Progenitor cell of endocrine pancreas (in vitro differentiated cells): Measurements from ENCODE around the gene CST9L. TPM values are rescaled to one million over a fixed set of nuclear protein-coding genes. Genes with fewer than 3 reads are reported as not detected.

ENCODE experiments used
- DNase-seq: peaks from one replicate; pipeline ENCODE4 v3.0.0; 2021; ENCODE audit warnings: low spot score; ENCODE audit not compliant: unreplicated experiment
- H3K27ac Mint-ChIP-seq: 2 replicates; pipeline ENCODE4 v1.8.0; 2021; ENCODE audit warnings: mild to moderate bottlenecking, moderate library complexity, mixed read lengths
- H3K27me3 Mint-ChIP-seq: 2 replicates; pipeline ENCODE4 v1.8.0; 2021; ENCODE audit warnings: mixed read lengths
- H3K36me3 Mint-ChIP-seq: 2 replicates; pipeline ENCODE4 v1.8.0; 2022; ENCODE audit warnings: mixed read lengths; ENCODE audit not compliant: insufficient read depth
- H3K4me1 Mint-ChIP-seq: 2 replicates; pipeline ENCODE4 v1.8.0; 2021; ENCODE audit warnings: low read depth, mixed read lengths
- H3K4me3 Mint-ChIP-seq: 2 replicates; pipeline ENCODE4 v1.8.0; 2021; ENCODE audit warnings: low read depth, mild to moderate bottlenecking, moderate library complexity, mixed read lengths
- H3K9me3 Mint-ChIP-seq: 2 replicates; pipeline ENCODE4 v1.8.0; 2021; ENCODE audit warnings: low read depth, mixed read lengths
- CTCF ChIP-seq: fragments of 200-600 bp; sonication (generic); IDR thresholded peaks from one replicate; pipeline ENCODE4 v1.5.0; 2021; ENCODE audit warnings: antibody characterized with exemption, mild to moderate bottlenecking; ENCODE audit not compliant: unreplicated experiment
- total RNA-seq: library from RNA; stranded (reverse); gene quantifications from 2 replicates; pipeline ENCODE4 v1.2.1, GENCODE V29; 2021

Gene CST9L
- total RNA-seq, 1 donor from 2014 or later, result not detected

- H3K36me3 Mint-ChIP-seq, result no peaks in the 10 kb centered on the region
- no peak for TF ChIP-seq CTCF
- H3K4me3 Mint-ChIP-seq, result no peak overlapping the region
- peaks cover 3% of the 10 kb centered on the region for H3K27me3 Mint-ChIP-seq
- H3K9me3 Mint-ChIP-seq, result peaks cover 9% of the 10 kb centered on the region
- no peak overlapping the region for H3K27ac Mint-ChIP-seq
- no peak for DNase-seq
- no peaks in the 10 kb centered on the region for H3K4me1 Mint-ChIP-seq
Observed at GRCh38 chr20:23565503-23566045, 2.7 kb downstream of the CST9L start.

GRCh38 chr20:23564927-23565326 lies 3.4 kb downstream of the CST9L start:
- H3K4me1 Mint-ChIP-seq, result no peaks in the 10 kb centered on the region

GRCh38 chr20:23562721-23563342 lies 5.5 kb downstream of the CST9L start:
- no peak for TF ChIP-seq CTCF
- no peak for DNase-seq
- Mint-ChIP-seq H3K4me1 (no peaks in the 10 kb centered on the region), H3K4me3 (no peak overlapping the region), H3K36me3 (peaks cover 2% of the 10 kb centered on the region), H3K27me3 (no peaks in the 10 kb centered on the region), H3K27ac (no peak overlapping the region), H3K9me3 (peaks cover 24% of the 10 kb centered on the region)

More at GRCh38 chr20:23564927-23565326, 3.4 kb downstream of the CST9L start:
- H3K9me3 Mint-ChIP-seq, result peaks cover 13% of the 10 kb centered on the region
- no peak for TF ChIP-seq CTCF
- no peak overlapping the region for H3K27ac Mint-ChIP-seq
- DNase-seq, result no peak
- H3K4me3 Mint-ChIP-seq, result no peak overlapping the region
- peaks cover 2% of the 10 kb centered on the region for H3K36me3 Mint-ChIP-seq
- peaks cover 3% of the 10 kb centered on the region for H3K27me3 Mint-ChIP-seq

GRCh38 chr20:23554401-23554800 lies 13.9 kb downstream of the CST9L start:
- no peak overlapping the region for H3K4me3 Mint-ChIP-seq

GRCh38 chr20:23551786-23552185 lies 16.5 kb downstream of the CST9L start:
- DNase-seq, result no peak
- Mint-ChIP-seq H3K4me3 (no peak overlapping the region), H3K4me1 (peaks cover 2% of the 10 kb centered on the region), H3K36me3 (no peaks in the 10 kb centered on the region), H3K27me3 (peaks cover 3% of the 10 kb centered on the region), H3K9me3 (peaks cover 4% of the 10 kb centered on the region), H3K27ac (no peak overlapping the region)
- TF ChIP-seq CTCF, result no peak

More at GRCh38 chr20:23554401-23554800, 13.9 kb downstream of the CST9L start:
- Mint-ChIP-seq H3K4me1 (no peaks in the 10 kb centered on the region), H3K27ac (no peak overlapping the region), H3K27me3 (peaks cover 1% of the 10 kb centered on the region), H3K9me3 (peaks cover 26% of the 10 kb centered on the region), H3K36me3 (no peaks in the 10 kb centered on the region)
- DNase-seq, result no peak
- no peak for TF ChIP-seq CTCF
